ENCODE measurements around the gene SUSD3.

The SUSD3 gene

GRCh38 chr9:93023521-93023815, 35.0 kb upstream of the SUSD3 start:
- H3K9ac ChIP-seq (ENCODE audit: low read depth, low read length) = no peak overlapping the region
- no peaks in the 10 kb centered on the region for H3K36me3 ChIP-seq (ENCODE audit: insufficient read depth, low read length)
- H3K9me3 ChIP-seq (ENCODE audit: control insufficient read depth, insufficient read depth, low read length) = no peaks in the 10 kb centered on the region
- 0 out of 2 replicates have a peak, but pooled peaks cover 4% of the 10 kb centered on the region for H3K4me1 ChIP-seq (ENCODE audit: insufficient read depth, low read length)

- Histone ChIP-seq H3K36me3 (ENCODE audit: insufficient read depth, low read length) (no peaks in the 10 kb centered on the region), H3K4me1 (ENCODE audit: insufficient read depth, low read length) (0 out of 2 replicates have a peak, but pooled peaks cover 8% of the 10 kb centered on the region), H3K9me3 (ENCODE audit: control insufficient read depth, insufficient read depth, low read length) (no peaks in the 10 kb centered on the region), H3K9ac (ENCODE audit: low read depth, low read length) (no peak overlapping the region)
Observed at GRCh38 chr9:93024646-93024910, 33.9 kb upstream of the SUSD3 start.

GRCh38 chr9:93024986-93025630, 33.4 kb upstream of the SUSD3 start:
- Histone ChIP-seq H3K4me1 (ENCODE audit: insufficient read depth, low read length) (0 out of 2 replicates have a peak, but pooled peaks cover 8% of the 10 kb centered on the region), H3K36me3 (ENCODE audit: insufficient read depth, low read length) (no peaks in the 10 kb centered on the region), H3K9me3 (ENCODE audit: control insufficient read depth, insufficient read depth, low read length) (no peaks in the 10 kb centered on the region), H3K9ac (ENCODE audit: low read depth, low read length) (no peak overlapping the region)

GRCh38 chr9:93025736-93026135, 32.8 kb upstream of the SUSD3 start:
- no peak overlapping the region for H3K9ac ChIP-seq (ENCODE audit: low read depth, low read length)
- no peaks in the 10 kb centered on the region for H3K36me3 ChIP-seq (ENCODE audit: insufficient read depth, low read length)
- H3K4me1 ChIP-seq (ENCODE audit: insufficient read depth, low read length) = 0 out of 2 replicates have a peak, but pooled peaks cover 8% of the 10 kb centered on the region
- H3K9me3 ChIP-seq (ENCODE audit: control insufficient read depth, insufficient read depth, low read length) = no peaks in the 10 kb centered on the region

- Histone ChIP-seq H3K36me3 (ENCODE audit: insufficient read depth, low read length) (no peaks in the 10 kb centered on the region), H3K9me3 (ENCODE audit: control insufficient read depth, insufficient read depth, low read length) (no peaks in the 10 kb centered on the region), H3K9ac (ENCODE audit: low read depth, low read length) (no peak overlapping the region), H3K4me1 (ENCODE audit: insufficient read depth, low read length) (0 out of 2 replicates have a peak, but pooled peaks cover 8% of the 10 kb centered on the region)
Observed at GRCh38 chr9:93026640-93027039, 31.9 kb upstream of the SUSD3 start.

- Histone ChIP-seq H3K9ac (ENCODE audit: low read depth, low read length) (no peak overlapping the region), H3K36me3 (ENCODE audit: insufficient read depth, low read length) (no peaks in the 10 kb centered on the region), H3K9me3 (ENCODE audit: control insufficient read depth, insufficient read depth, low read length) (no peaks in the 10 kb centered on the region), H3K4me1 (ENCODE audit: insufficient read depth, low read length) (0 out of 2 replicates have a peak, but pooled peaks cover 8% of the 10 kb centered on the region)
Observed at GRCh38 chr9:93027750-93028149, 30.8 kb upstream of the SUSD3 start.

GRCh38 chr9:93028448-93029006, 30.0 kb upstream of the SUSD3 start:
- H3K9ac ChIP-seq (ENCODE audit: low read depth, low read length) = no peak overlapping the region
- H3K4me1 ChIP-seq (ENCODE audit: insufficient read depth, low read length) = 0 out of 2 replicates have a peak, but pooled peaks cover 8% of the 10 kb centered on the region
- H3K9me3 ChIP-seq (ENCODE audit: control insufficient read depth, insufficient read depth, low read length) = no peaks in the 10 kb centered on the region
- no peaks in the 10 kb centered on the region for H3K36me3 ChIP-seq (ENCODE audit: insufficient read depth, low read length)

- H3K9me3 ChIP-seq (ENCODE audit: control insufficient read depth, insufficient read depth, low read length) = no peaks in the 10 kb centered on the region
- H3K36me3 ChIP-seq (ENCODE audit: insufficient read depth, low read length) = no peaks in the 10 kb centered on the region
- 0 out of 2 replicates have a peak, but pooled peaks cover 8% of the 10 kb centered on the region for H3K4me1 ChIP-seq (ENCODE audit: insufficient read depth, low read length)
- no peak overlapping the region for H3K9ac ChIP-seq (ENCODE audit: low read depth, low read length)
Observed at GRCh38 chr9:93030642-93031628, 27.6 kb upstream of the SUSD3 start.

GRCh38 chr9:93031629-93032430, 26.7 kb upstream of the SUSD3 start:
- H3K4me1 ChIP-seq (ENCODE audit: insufficient read depth, low read length) = 0 out of 2 replicates have a peak, but pooled peaks cover 8% of the 10 kb centered on the region
- no peak overlapping the region for H3K9ac ChIP-seq (ENCODE audit: low read depth, low read length)
- no peaks in the 10 kb centered on the region for H3K36me3 ChIP-seq (ENCODE audit: insufficient read depth, low read length)
- no peaks in the 10 kb centered on the region for H3K9me3 ChIP-seq (ENCODE audit: control insufficient read depth, insufficient read depth, low read length)

GRCh38 chr9:93032545-93032944, 26.0 kb upstream of the SUSD3 start:
- Histone ChIP-seq H3K4me1 (ENCODE audit: insufficient read depth, low read length) (0 out of 2 replicates have a peak, but pooled peaks cover 8% of the 10 kb centered on the region), H3K9me3 (ENCODE audit: control insufficient read depth, insufficient read depth, low read length) (no peaks in the 10 kb centered on the region), H3K36me3 (ENCODE audit: insufficient read depth, low read length) (no peaks in the 10 kb centered on the region), H3K9ac (ENCODE audit: low read depth, low read length) (no peak overlapping the region)

GRCh38 chr9:93033531-93033930, 25.0 kb upstream of the SUSD3 start:
- no peak overlapping the region for H3K9ac ChIP-seq (ENCODE audit: low read depth, low read length)
- no peaks in the 10 kb centered on the region for H3K9me3 ChIP-seq (ENCODE audit: control insufficient read depth, insufficient read depth, low read length)
- H3K4me1 ChIP-seq (ENCODE audit: insufficient read depth, low read length) = 0 out of 2 replicates have a peak, but pooled peaks cover 3% of the 10 kb centered on the region
- H3K36me3 ChIP-seq (ENCODE audit: insufficient read depth, low read length) = no peaks in the 10 kb centered on the region

- Histone ChIP-seq H3K4me1 (ENCODE audit: insufficient read depth, low read length) (no peaks in the 10 kb centered on the region), H3K36me3 (ENCODE audit: insufficient read depth, low read length) (no peaks in the 10 kb centered on the region), H3K9ac (ENCODE audit: low read depth, low read length) (no peak overlapping the region), H3K9me3 (ENCODE audit: control insufficient read depth, insufficient read depth, low read length) (no peaks in the 10 kb centered on the region)
Observed at GRCh38 chr9:93035106-93035660, 23.3 kb upstream of the SUSD3 start.

GRCh38 chr9:93035821-93036351, 22.6 kb upstream of the SUSD3 start:
- H3K9me3 ChIP-seq (ENCODE audit: control insufficient read depth, insufficient read depth, low read length) = no peaks in the 10 kb centered on the region
- H3K36me3 ChIP-seq (ENCODE audit: insufficient read depth, low read length) = no peaks in the 10 kb centered on the region
- H3K9ac ChIP-seq (ENCODE audit: low read depth, low read length) = no peak overlapping the region
- no peaks in the 10 kb centered on the region for H3K4me1 ChIP-seq (ENCODE audit: insufficient read depth, low read length)
